Activated T-cell treated with anti-CD3 and anti-CD28 coated beads, Interleukin-2, amount 50 U/mL, for 72 hours (primary cell): Measurements from ENCODE around the gene HGS. TPM values are rescaled to one million over a fixed set of nuclear protein-coding genes. Genes with fewer than 3 reads are reported as not detected.

Experiments used
- ATAC-seq, 2 donors: fragments of 150-1000 bp; cut with Tn5 transposase; replicated peaks in 1 of 2; 2 replicates each; pipeline ENCODE4 v1.10.0; 2021; ENCODE audit warnings: moderate library complexity in 2 of 2, mild to moderate bottlenecking in 1 of 2
- DNase-seq, 2 donors: peaks; one replicate each; pipeline ENCODE4 v3.0.0; 2021 to 2022; ENCODE audit warnings: mixed read lengths in 1 of 2
- H3K27ac Mint-ChIP-seq: one replicate; pipeline ENCODE4 v1.8.0; 2022; ENCODE audit warnings: mild to moderate bottlenecking, moderate library complexity, mixed read lengths
- H3K27me3 Mint-ChIP-seq: one replicate; pipeline ENCODE4 v1.8.0; 2022; ENCODE audit warnings: low read depth, mixed read lengths
- H3K36me3 Mint-ChIP-seq, 2 donors: one replicate each; pipeline ENCODE4 v1.8.0; 2022; ENCODE audit warnings: mixed read lengths in 2 of 2, mild to moderate bottlenecking in 1 of 2; ENCODE audit not compliant: insufficient read depth in 2 of 2
- H3K4me1 Mint-ChIP-seq: one replicate; pipeline ENCODE4 v1.8.0; 2022; ENCODE audit warnings: low read depth, mixed read lengths
- H3K4me3 Mint-ChIP-seq, 2 donors: one replicate each; pipeline ENCODE4 v1.8.0; 2022; ENCODE audit warnings: mild to moderate bottlenecking in 2 of 2, mixed read lengths in 2 of 2, moderate library complexity in 2 of 2
- H3K9me3 Mint-ChIP-seq, 2 donors: one replicate each; pipeline ENCODE4 v1.8.0; 2022; ENCODE audit warnings: mixed read lengths in 2 of 2
- total RNA-seq, 2 donors: library from RNA; stranded (reverse); gene quantifications; one replicate each; pipeline ENCODE4 v1.2.3, GENCODE V29; 2022

HGS gene
- total RNA-seq, 2 donors from 2014 or later: 95.5 to 96.0 TPM

DNA sequence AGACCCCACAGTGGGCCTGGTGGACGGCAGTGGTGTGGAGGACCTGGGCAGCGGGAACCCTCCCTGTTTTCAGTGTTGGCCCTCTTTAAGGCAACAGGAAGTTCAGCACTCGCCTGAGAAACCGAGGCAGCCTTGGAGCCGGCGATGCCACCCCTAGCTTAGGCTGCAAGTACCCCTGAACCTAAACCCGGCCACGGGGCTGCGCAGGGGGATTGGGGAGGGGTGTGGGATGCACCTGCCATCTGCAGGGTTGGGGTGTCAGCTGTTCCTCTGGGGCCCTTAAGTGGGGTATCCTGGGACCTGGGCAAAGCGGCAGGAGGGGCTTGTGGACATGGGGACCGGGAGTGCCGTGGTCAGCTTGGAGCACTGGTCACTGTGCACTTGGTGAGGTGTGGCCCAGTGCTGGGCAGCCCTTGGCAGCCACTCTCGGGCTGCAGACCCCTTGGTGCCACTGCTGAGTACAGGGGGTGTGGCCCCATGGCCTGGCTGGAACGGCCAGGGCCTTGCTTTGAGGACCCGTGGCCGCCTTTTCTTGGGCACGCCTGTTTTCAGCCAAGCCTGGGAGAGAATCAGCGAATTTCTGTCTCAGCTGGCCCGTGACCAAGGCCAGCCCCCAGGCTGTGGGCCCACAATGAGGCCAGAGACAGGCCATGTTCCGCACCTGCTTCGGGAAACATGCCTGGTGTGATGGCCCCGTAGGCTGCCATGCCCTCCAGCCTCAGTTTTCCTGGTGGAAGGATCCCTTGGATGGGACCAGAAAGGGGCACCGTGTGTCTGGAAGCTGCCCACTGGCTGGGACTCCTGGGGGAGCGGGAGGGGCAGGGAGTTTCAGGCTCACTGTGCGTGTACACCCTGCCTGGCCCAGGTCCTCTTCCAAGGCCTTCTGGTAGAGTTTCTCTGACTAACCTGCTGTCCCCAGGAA is 24.2 kb downstream of the HGS start:
- no peak overlapping the region for H3K4me3 Mint-ChIP-seq
- no peak overlapping the region for H3K27ac Mint-ChIP-seq
- ATAC-seq (no peak), DNase-seq (no peak)
- H3K4me1 Mint-ChIP-seq: peaks cover 51% of the 10 kb centered on the region
- H3K9me3 Mint-ChIP-seq: no peaks in the 10 kb centered on the region
- no peaks in the 10 kb centered on the region for H3K27me3 Mint-ChIP-seq
- H3K36me3 Mint-ChIP-seq: peaks cover 1 to 11% of the 10 kb centered on the region in 2 donors

DNA sequence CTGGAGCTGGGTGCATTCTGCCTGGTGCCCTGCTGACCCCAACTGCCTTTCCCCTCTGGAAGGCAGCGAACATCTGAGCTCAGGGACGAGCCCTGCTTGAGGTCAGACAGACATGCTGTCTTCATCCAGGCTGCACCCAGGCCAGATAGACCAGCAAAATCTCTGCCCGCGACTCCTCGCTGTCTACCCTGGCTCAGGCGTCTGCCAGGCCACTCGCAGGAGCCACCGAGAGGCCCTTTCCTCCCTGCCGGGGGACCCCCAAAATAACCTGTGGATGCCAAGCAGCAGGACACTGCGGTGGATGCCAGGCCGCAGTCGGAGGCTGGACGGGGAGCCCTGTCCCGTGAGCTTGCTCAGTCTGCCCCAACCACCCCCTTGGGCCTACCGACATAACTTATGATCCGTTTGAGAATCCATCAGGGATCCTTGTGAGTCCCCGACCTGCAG is 25.0 kb downstream of the HGS start:
- DNase-seq: no peak
- H3K27me3 Mint-ChIP-seq: no peaks in the 10 kb centered on the region
- H3K9me3 Mint-ChIP-seq: no peaks in the 10 kb centered on the region
- no peak overlapping the region for H3K27ac Mint-ChIP-seq
- ATAC-seq: no peak
- H3K36me3 Mint-ChIP-seq: peaks cover 1 to 11% of the 10 kb centered on the region in 2 donors
- no peak overlapping the region for H3K4me3 Mint-ChIP-seq
- peaks cover 59% of the 10 kb centered on the region for H3K4me1 Mint-ChIP-seq

- peak overlapping the region; percentile 68 for H3K27ac Mint-ChIP-seq
- peak overlapping the region; percentile 83 to 87 for H3K4me3 Mint-ChIP-seq
- DNase-seq (peak in 1 of 2 donors; percentile 28), ATAC-seq (no peak)
- H3K9me3 Mint-ChIP-seq: no peaks in the 10 kb centered on the region
- H3K27me3 Mint-ChIP-seq: no peaks in the 10 kb centered on the region
- peaks cover 46% of the 10 kb centered on the region for H3K4me1 Mint-ChIP-seq
- H3K36me3 Mint-ChIP-seq: peaks cover 0 to 3% of the 10 kb centered on the region in 2 donors
These were observed 26.9 kb downstream of the HGS start for GRCh38 chr17:81710514-81711308.

GRCh38 chr17:81711814-81712467 is 28.1 kb downstream of the HGS start, which contains the start of gene SLC25A10:
Gene SLC25A10 (plus strand): TSS chr17:81712284. CDS start chr17:81712427, 143 bp downstream.
- peak; percentile 92 to 93 for ATAC-seq
- H3K4me3 Mint-ChIP-seq: peak within 1 kb of the TSS; percentile 93
- DNase-seq: peak; percentile 89
- no peaks in the 10 kb centered on the region for H3K36me3 Mint-ChIP-seq
- peak within 1 kb of the TSS; percentile 51 for H3K27ac Mint-ChIP-seq
- no peaks in the 10 kb centered on the region for H3K9me3 Mint-ChIP-seq
- peaks cover 34% of the 10 kb centered on the region for H3K4me1 Mint-ChIP-seq
- no peaks in the 10 kb centered on the region for H3K27me3 Mint-ChIP-seq

DNA sequence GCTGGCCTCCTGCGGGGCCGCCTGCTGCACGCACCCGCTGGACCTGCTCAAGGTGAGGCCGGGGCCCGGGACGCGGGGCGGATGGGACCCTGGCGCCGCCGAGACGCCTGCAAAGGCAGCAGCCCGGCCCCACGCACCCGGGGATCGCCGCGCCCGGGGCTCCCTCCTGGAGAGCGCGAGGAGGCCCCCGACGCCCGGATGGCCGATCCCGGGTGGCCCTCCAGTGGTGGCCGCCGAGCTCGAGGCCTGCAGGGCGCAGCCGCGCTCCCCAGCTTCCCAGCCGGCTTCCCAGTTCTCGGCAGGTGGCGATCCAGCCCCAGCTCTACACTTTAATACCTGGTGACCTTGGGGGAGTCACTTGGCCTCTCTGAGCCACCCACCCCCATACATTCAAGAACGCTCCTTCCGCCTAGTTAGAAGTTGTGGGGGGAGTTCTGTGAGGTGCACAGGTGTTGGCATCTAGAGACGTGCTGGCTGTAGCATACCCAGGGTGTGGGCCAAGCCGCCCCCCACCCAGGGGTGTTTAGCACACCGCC is 28.7 kb downstream of the HGS start:
- no peaks in the 10 kb centered on the region for H3K27me3 Mint-ChIP-seq
- peak in 1 of 2 donors; percentile 14 for ATAC-seq

DNA sequence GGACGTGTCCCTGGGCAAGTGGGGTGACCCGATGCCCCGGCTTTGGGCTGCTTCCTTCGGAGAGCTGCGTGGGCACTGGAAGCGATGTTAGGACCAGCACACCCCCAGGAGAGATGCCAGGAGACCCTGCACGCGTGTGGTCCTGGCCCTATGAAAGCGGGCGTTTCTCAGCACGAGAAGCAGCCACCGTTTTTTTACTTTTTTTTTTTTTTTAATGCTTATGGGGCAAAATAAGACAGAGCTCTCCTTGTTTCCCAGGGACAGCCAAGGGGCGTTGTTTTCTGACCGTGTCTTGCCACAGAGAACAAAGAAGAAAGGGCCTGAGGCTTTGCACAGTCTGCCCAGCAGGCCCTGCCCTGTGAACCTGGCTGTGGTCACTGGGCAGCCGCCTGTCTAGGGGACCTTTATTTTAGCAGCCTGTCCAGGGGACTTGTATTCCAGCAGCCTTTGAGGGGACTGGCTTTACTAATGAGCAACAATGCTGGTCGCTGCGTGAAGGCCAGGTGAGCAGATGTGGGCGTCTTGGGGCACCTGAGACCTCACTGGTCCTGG is 29.3 kb downstream of the HGS start:
- ATAC-seq: no peak
- H3K4me1 Mint-ChIP-seq: peaks cover 34% of the 10 kb centered on the region
- no peak for DNase-seq

More for the DNA sequence above, 28.7 kb downstream of the HGS start:
- H3K4me1 Mint-ChIP-seq: peaks cover 34% of the 10 kb centered on the region
- H3K9me3 Mint-ChIP-seq: no peaks in the 10 kb centered on the region
- H3K36me3 Mint-ChIP-seq: no peaks in the 10 kb centered on the region
- no peak for DNase-seq
- H3K27ac Mint-ChIP-seq: peak overlapping the region; percentile 51
- peak overlapping the region; percentile 93 for H3K4me3 Mint-ChIP-seq

DNA sequence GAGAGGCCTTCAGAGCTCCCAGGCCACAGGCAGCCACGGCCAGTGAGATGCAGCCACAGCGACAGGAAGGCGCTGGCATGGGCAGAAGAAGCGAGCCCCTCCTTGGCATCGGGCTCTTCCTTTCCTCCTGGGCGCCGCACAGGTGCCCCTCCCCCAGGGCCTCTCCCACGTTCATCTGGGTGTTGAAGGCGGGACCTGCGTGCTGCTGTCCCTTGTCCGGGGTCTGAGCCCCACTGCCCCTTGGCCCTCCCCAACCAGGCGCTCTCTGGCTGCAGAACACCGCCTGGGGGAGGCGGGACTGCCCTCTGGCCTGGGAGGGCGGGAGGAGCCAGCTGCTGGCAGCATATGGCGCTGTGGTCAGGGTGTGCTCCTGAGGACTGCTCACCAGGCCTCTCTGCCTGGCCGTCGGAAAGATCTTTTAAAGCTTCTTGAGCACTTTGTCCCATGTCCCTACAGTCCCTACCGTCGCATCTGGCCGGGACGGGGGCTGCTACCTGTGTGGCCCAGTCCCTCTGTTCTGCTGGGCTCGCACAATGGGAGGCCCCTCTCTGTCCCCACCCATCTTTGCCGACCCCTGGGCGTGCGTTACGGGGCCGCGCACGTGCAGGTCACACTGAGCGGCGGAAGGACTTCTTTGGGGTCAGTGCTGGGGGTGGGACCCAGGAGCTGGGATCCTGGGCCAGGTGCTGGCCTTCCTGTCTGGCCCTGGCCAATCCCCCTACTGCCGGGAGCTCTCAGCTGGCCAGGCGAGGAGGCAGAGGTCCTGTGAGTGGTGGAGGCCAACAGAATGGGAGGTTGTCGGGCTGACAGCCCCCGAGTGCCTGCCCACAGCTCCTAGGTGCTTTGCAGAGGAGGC is 30.0 kb downstream of the HGS start:
- no peaks in the 10 kb centered on the region for H3K36me3 Mint-ChIP-seq
- ATAC-seq (no peak), DNase-seq (no peak)
- no peaks in the 10 kb centered on the region for H3K9me3 Mint-ChIP-seq
- peak overlapping the region; percentile 93 for H3K4me3 Mint-ChIP-seq
- H3K27me3 Mint-ChIP-seq: no peaks in the 10 kb centered on the region
- peaks cover 34% of the 10 kb centered on the region for H3K4me1 Mint-ChIP-seq
- no peak overlapping the region for H3K27ac Mint-ChIP-seq

More for the DNA sequence above, 29.3 kb downstream of the HGS start:
- Mint-ChIP-seq H3K27ac (peak overlapping the region; percentile 51), H3K36me3 (no peaks in the 10 kb centered on the region), H3K27me3 (no peaks in the 10 kb centered on the region), H3K9me3 (no peaks in the 10 kb centered on the region), H3K4me3 (peak overlapping the region; percentile 93)

- Mint-ChIP-seq H3K36me3 (no peaks in the 10 kb centered on the region), H3K27me3 (no peaks in the 10 kb centered on the region), H3K27ac (no peak overlapping the region), H3K4me3 (no peak overlapping the region), H3K9me3 (no peaks in the 10 kb centered on the region), H3K4me1 (peaks cover 34% of the 10 kb centered on the region)
- ATAC-seq (no peak), DNase-seq (no peak)
These were observed 30.7 kb downstream of the HGS start for GRCh38 chr17:81714412-81715106.

DNA sequence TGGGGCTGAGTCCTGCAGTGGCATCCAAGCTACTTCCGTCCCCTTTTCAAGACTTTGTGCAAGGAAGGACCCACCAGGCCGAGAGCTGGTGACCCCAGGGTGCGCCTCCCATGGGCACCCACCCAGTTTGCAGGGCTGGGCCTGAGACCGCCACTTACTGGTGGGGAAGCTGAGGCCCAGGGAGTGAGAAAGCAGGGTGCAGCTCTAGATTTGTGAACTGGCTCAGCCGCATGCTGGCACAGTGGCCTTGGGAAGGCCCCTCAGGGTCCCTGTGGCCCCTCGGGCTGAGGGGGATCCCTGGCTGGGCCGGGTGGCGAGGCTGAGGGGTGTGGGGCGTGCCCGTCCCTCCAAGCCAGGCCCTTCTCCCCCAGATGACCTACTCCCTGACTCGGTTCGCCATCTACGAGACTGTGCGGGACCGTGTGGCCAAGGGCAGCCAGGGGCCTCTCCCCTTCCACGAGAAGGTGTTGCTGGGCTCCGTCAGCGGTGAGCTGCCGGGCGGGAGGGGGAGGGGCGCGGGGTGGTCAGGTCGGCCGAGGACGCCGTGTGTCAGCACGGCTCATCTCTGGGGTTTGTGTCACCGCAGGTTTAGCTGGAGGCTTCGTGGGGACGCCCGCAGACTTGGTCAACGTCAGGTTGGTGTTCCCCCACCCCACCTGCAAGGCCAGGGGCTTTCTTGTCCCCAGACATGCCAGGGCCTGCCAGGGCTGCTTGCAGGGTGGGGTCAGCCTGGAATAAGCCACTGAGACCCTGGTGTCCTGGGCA is 31.5 kb downstream of the HGS start:
- ATAC-seq: no peak
- no peak overlapping the region for H3K27ac Mint-ChIP-seq
- H3K36me3 Mint-ChIP-seq: no peaks in the 10 kb centered on the region
- DNase-seq: no peak
- H3K9me3 Mint-ChIP-seq: no peaks in the 10 kb centered on the region
- peaks cover 28% of the 10 kb centered on the region for H3K4me1 Mint-ChIP-seq
- no peaks in the 10 kb centered on the region for H3K27me3 Mint-ChIP-seq
- no peak overlapping the region for H3K4me3 Mint-ChIP-seq

DNA sequence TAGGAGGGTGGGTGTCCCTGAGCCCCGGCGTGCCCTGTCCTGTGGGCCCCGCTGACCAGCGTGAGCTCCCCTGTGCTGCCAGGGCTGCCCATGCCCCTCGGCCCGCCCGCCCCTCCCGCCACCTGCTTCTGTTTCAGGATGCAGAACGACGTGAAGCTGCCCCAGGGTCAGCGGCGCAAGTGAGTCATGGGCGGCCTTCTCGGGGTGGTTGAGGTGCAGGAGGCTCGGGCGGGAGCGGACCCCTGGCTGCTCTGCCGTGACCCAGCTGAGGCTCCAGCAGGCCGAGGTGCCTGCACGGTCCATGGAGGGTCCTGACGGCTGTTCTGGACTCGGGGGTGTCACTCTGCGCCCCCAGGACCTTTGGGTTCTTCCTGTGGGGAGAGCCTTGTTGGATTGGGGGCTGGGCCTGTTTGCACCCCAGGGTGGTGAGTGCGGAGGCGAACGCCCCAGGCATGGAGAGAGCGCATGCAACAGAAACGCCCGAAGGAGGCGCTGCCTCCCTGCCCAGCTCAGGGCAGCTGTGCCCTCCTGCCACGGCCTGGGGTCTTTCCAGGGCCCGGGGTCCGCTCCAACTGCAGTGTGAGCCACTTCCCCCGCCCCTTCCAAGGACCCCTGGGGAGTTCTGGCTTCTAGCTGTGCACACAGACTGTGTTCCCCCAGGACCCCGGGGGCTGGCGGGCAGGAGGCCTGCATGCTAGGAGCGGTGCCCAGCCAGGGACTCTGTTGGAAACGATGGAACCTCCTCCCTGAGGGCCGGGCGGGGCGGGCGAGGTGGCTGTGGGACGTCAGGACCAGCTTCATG is 32.3 kb downstream of the HGS start:
- H3K27ac Mint-ChIP-seq: no peak overlapping the region
- no peaks in the 10 kb centered on the region for H3K27me3 Mint-ChIP-seq
- peaks cover 20% of the 10 kb centered on the region for H3K4me1 Mint-ChIP-seq
- no peak for ATAC-seq
- peaks cover 0 to 1% of the 10 kb centered on the region in 2 donors for H3K36me3 Mint-ChIP-seq
- H3K9me3 Mint-ChIP-seq: no peaks in the 10 kb centered on the region
- no peak for DNase-seq
- H3K4me3 Mint-ChIP-seq: no peak overlapping the region
